Measurements from ENCODE around the gene B3GALT4.

The B3GALT4 gene

DNA sequence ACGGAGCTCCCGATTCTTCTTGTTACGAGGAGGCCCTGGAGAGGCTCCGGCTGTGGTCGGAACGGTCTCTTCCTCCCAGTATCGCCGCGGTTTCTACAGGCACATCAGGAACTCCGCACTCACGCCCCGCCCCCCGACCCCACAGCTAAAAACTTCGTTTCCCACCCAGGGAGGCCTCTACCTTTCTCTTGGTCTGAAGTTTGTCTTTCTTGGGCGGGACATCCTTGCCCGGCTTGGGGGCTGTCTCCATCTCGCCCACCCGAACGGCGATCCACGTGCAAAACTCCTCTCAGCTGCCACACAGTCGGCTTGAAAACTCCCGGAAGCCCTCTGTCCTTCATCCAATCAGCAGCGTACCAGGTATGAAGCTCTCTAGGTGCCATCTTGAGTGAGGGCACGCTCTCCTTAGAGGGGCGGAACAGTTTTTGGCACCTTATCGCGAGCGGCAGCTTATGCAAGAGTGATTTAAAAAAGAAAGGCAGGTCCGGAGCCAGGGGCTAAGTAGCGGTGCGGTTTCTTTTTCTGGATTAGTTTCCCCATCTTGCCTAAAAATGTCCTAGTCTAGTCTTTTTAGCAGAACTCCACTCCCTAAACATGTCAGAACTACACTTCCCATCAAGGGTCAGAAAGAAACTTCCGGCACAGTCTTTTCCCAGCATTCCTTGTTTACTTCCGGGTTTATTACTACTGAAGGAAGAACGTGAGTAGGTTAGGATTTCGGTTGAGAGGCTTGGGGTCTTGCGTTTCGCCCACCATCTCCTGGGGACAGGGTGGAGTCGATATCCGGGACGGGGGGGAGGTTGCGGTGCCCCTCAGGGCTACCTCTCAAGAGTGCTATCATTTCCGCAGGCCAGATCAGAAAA is 12.2 kb downstream of the B3GALT4 start, which contains the start of the genes PFDN6 and WDR46:
Gene PFDN6 (plus strand): TSS at position 681 of the 863 bp plus-strand sequence. CDS start 256 bp downstream, outside the sequence.
Gene WDR46 (minus strand): TSS at position 319 of the 863 bp plus-strand sequence. CDS start 69 bp downstream, at position 250.
- H3K27me3 ChIP-seq (ENCODE audit: control insufficient read depth, insufficient read depth, low read length): no peaks in the 10 kb centered on the region
- H3K36me3 ChIP-seq (ENCODE audit: control insufficient read depth, insufficient read depth, low read length): peaks cover 19% of the 10 kb centered on the region
- H3K27ac ChIP-seq (ENCODE audit: low read depth, low read length): peak within 1 kb of the TSS; percentile 65
- peaks cover 18% of the 10 kb centered on the region for H3K4me1 ChIP-seq (ENCODE audit: control insufficient read depth, insufficient read depth, low read length)
- peak within 1 kb of the TSS; percentile 40 for H3K9ac ChIP-seq (ENCODE audit: low read length)
- peak within 1 kb of the TSS; percentile 66 for H3K4me3 ChIP-seq (ENCODE audit: low read length)

DNA sequence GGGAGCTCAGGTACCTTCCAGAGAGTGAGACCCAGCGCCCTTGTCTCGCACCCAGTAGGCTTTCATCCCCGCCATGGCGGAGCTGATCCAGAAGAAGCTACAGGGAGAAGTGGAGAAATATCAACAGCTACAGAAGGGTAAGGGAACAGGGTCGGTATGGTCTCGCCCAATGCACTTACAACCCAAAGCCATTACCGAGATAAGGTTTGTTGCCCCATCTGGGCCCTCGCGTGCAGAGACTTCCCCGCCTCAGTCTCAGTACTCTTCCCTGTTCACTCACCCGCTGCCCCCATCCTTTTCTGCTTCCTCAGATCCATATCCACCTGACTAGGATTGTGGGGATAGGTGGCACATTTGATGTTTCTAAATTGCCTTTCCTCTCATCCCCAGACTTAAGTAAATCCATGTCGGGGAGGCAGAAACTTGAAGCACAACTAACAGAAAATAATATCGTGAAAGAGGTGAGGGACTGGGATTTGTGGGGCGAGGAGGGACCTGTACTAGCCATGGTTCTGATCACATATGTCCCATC is 12.9 kb downstream of the B3GALT4 start:
- peaks cover 20% of the 10 kb centered on the region for H3K36me3 ChIP-seq (ENCODE audit: control insufficient read depth, insufficient read depth, low read length)
- H3K27me3 ChIP-seq (ENCODE audit: control insufficient read depth, insufficient read depth, low read length): no peaks in the 10 kb centered on the region
- peak overlapping the region; percentile 66 for H3K4me3 ChIP-seq (ENCODE audit: low read length)
- peaks cover 18% of the 10 kb centered on the region for H3K4me1 ChIP-seq (ENCODE audit: control insufficient read depth, insufficient read depth, low read length)
- peak overlapping the region; percentile 65 for H3K27ac ChIP-seq (ENCODE audit: low read depth, low read length)
- H3K9ac ChIP-seq (ENCODE audit: low read length): peak overlapping the region; percentile 36

DNA sequence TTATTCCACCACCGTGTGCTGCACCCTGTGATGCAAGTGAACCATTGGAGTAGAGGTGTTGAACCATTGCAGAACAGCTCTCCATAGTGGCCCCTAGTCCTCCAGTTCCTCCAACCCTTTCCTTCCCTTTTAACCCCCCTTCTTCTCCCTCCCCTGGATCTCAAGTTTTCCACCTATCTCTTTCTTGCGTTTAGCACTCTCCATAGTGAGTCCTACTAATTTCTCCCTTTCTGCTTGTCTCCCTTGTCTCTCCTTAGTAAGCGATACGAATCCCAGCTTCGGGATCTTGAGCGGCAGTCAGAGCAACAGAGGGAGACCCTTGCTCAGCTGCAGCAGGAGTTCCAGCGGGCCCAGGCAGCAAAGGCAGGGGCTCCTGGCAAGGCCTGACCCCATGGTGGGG is 13.5 kb downstream of the B3GALT4 start:
- H3K27ac ChIP-seq (ENCODE audit: low read depth, low read length): no peak overlapping the region
- H3K4me3 ChIP-seq (ENCODE audit: low read length): peak overlapping the region; percentile 66
- H3K36me3 ChIP-seq (ENCODE audit: control insufficient read depth, insufficient read depth, low read length): peaks cover 20% of the 10 kb centered on the region
- H3K9ac ChIP-seq (ENCODE audit: low read length): no peak overlapping the region
- no peaks in the 10 kb centered on the region for H3K27me3 ChIP-seq (ENCODE audit: control insufficient read depth, insufficient read depth, low read length)
- peaks cover 18% of the 10 kb centered on the region for H3K4me1 ChIP-seq (ENCODE audit: control insufficient read depth, insufficient read depth, low read length)

DNA sequence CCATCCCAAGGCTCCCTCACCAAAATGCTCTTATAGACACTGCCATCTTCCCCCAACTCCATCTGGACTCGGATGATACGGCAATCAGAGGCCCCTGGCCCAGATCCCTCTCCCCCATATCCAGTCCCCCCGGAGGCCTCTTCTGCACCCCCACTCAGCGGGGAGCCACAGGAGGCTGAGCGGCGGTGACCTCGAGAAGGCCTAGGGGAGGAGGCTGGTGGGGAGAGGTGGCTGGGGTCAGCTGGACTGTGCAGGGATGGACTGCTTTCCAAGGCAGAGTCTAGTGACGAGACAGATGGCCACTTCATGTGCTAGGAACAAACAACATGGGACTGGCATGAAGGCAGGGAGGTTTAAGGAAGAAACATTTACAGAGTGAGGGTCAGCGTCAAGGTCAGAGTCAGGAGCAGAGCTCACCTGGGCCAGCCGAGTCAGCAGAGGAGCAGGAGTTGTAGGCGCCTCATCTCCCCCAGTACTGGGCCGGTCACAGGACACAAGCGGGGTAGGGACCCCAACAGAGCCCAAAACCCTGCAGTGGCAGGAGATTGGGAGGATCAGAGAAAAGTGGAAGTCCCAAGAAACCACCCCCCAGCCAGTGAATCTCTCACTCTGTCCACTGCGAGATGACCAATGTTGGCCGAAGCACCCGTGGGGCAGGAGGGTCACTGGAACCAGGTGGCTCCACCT is 16.2 kb downstream of the B3GALT4 start:
- Histone ChIP-seq H3K36me3 (ENCODE audit: control insufficient read depth, insufficient read depth, low read length) (peaks cover 18% of the 10 kb centered on the region), H3K4me1 (ENCODE audit: control insufficient read depth, insufficient read depth, low read length) (peaks cover 19% of the 10 kb centered on the region), H3K27ac (ENCODE audit: low read depth, low read length) (no peak overlapping the region), H3K9ac (ENCODE audit: low read length) (no peak overlapping the region), H3K27me3 (ENCODE audit: control insufficient read depth, insufficient read depth, low read length) (no peaks in the 10 kb centered on the region), H3K4me3 (ENCODE audit: low read length) (no peak overlapping the region)

DNA sequence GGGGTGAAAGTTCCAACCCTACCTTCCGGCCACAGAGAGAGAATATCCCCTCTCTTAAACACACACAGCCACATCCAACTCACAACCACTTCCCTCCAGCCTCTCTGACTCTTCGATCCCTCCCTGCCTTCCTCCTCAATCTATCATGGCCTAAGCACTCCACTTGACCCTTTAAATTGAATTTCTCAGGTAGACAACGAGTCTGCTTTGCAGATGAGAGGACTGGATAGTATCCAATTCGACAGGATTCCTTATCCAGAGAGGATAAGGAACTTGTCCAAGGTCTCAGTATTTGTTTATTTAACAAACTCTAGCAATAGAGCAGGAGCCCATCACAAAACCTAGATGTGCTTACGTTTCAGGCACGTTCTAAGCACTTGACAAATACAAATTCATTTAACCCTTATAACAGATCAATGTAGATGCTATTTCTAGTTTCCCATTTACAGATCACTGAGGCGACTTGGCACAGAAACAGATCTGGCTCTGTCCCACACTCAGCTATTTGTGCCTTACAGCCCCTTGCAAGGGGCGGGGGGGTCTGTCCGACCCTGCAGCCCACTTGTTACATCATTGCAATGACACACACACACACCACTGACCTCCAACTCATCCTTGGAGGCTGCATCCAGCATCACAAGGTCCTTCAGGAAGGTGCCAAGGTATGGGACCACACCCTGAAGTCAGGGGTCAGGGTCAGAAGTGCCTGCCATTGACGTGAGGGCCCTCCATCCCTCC is 17.3 kb downstream of the B3GALT4 start:
- no peaks in the 10 kb centered on the region for H3K27me3 ChIP-seq (ENCODE audit: control insufficient read depth, insufficient read depth, low read length)
- H3K4me3 ChIP-seq (ENCODE audit: low read length): no peak overlapping the region
- H3K4me1 ChIP-seq (ENCODE audit: control insufficient read depth, insufficient read depth, low read length): peaks cover 13% of the 10 kb centered on the region
- no peak overlapping the region for H3K9ac ChIP-seq (ENCODE audit: low read length)
- no peak overlapping the region for H3K27ac ChIP-seq (ENCODE audit: low read depth, low read length)
- H3K36me3 ChIP-seq (ENCODE audit: control insufficient read depth, insufficient read depth, low read length): peaks cover 18% of the 10 kb centered on the region

DNA sequence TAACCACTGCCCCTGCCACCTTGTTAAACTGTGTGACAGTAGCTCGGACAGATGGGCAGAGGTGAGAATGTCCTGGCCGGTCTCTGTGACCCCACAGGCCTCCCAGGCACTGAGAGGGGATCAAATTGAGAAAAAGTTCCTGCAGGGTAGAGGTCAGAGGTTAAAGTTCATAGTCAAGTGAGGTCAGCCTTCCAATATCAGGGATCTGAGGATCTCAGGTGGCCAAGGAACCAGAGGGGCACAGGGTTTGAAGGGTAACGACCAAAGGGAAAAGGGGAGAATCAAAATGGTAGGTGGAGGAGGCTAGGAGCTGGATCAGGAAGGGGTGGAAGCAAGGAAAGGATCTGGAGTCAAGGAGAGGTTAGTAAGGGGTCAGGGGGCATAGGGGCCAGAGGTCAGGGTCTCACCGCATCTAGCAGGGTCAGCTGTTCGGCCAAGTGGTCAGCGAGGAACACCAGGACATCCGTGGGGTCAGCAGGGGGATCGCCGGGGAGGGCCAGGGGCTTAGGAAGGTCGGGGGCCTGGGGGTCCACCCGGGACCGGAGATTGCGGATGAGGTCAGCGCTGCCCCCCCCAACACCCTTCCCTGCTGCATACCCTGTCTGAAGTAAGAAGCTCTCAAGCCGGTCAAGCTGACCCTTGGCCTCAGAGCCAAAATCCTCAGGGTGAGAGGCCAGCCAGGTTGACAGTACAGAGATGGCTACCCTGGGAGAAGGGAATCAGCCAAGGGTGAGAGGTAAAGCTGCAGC is 18.9 kb downstream of the B3GALT4 start:
- no peak overlapping the region for H3K4me3 ChIP-seq (ENCODE audit: low read length)
- H3K36me3 ChIP-seq (ENCODE audit: control insufficient read depth, insufficient read depth, low read length): peaks cover 18% of the 10 kb centered on the region
- H3K27ac ChIP-seq (ENCODE audit: low read depth, low read length): no peak overlapping the region
- H3K27me3 ChIP-seq (ENCODE audit: control insufficient read depth, insufficient read depth, low read length): no peaks in the 10 kb centered on the region
- H3K9ac ChIP-seq (ENCODE audit: low read length): no peak overlapping the region
- peaks cover 5% of the 10 kb centered on the region for H3K4me1 ChIP-seq (ENCODE audit: control insufficient read depth, insufficient read depth, low read length)

DNA sequence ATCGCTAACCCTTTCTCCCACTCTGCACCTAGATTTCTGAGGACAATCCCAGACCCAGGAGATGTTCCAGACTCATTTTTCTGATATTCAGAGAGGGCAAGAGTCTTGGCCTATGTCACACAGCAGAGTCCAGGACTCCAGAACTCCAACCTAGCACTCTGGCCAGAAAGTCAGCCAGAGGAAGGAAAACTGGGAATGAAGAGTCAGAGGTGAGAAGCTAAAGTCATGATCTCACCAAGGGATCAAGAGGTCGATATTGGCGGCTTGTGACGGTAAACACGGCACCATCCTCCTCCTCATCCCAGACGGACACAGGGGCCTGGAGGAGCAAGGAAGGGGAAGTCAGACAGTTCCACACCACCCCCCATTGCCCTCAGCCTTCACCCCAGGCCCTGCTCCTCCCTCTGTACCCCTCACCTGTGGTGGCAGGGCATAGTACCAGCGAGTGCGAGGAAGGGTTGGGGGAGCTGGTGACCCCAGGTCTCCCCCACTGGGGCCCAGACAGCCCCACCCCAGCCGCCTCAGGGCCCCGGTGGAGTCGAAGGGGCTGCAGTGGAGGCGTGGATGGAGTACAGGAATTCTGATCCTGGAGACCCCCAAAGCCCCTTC is 20.0 kb downstream of the B3GALT4 start:
- peaks cover 5% of the 10 kb centered on the region for H3K4me1 ChIP-seq (ENCODE audit: control insufficient read depth, insufficient read depth, low read length)
- H3K4me3 ChIP-seq (ENCODE audit: low read length): peak overlapping the region; percentile 56
- H3K9ac ChIP-seq (ENCODE audit: low read length): no peak overlapping the region
- H3K36me3 ChIP-seq (ENCODE audit: control insufficient read depth, insufficient read depth, low read length): peaks cover 18% of the 10 kb centered on the region
- H3K27me3 ChIP-seq (ENCODE audit: control insufficient read depth, insufficient read depth, low read length): no peaks in the 10 kb centered on the region
- no peak overlapping the region for H3K27ac ChIP-seq (ENCODE audit: low read depth, low read length)

DNA sequence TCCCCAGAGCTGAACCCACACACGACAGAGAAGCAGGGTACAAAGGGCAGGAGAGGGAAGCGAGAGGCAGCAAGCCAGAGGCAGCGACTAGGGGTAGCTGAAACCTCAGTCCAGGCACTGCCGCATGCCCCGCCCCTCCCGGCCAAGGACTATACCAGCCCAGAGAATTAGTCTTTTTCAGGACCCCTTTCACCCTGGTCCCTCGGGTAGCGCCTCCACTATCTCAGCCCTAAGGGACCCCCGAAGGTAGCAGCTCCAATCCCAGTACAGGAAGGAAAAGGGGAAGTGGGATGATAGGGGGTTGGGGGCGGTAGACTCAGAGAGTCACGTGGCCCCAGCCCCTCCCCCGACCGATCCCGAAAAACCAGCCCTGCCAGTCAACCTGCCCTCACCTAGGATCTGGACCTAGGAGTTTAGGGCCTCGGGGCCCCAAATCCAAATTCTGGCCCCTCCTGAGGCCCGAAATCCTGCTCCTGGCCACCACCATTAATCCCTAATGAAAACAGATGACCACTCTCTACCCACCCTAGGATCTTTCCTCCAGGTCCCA is 20.6 kb downstream of the B3GALT4 start:
- Histone ChIP-seq H3K4me1 (ENCODE audit: control insufficient read depth, insufficient read depth, low read length) (peaks cover 5% of the 10 kb centered on the region), H3K27me3 (ENCODE audit: control insufficient read depth, insufficient read depth, low read length) (no peaks in the 10 kb centered on the region), H3K9ac (ENCODE audit: low read length) (no peak overlapping the region), H3K27ac (ENCODE audit: low read depth, low read length) (peak overlapping the region; percentile 74), H3K4me3 (ENCODE audit: low read length) (peak overlapping the region; percentile 56), H3K36me3 (ENCODE audit: control insufficient read depth, insufficient read depth, low read length) (peaks cover 15% of the 10 kb centered on the region)

DNA sequence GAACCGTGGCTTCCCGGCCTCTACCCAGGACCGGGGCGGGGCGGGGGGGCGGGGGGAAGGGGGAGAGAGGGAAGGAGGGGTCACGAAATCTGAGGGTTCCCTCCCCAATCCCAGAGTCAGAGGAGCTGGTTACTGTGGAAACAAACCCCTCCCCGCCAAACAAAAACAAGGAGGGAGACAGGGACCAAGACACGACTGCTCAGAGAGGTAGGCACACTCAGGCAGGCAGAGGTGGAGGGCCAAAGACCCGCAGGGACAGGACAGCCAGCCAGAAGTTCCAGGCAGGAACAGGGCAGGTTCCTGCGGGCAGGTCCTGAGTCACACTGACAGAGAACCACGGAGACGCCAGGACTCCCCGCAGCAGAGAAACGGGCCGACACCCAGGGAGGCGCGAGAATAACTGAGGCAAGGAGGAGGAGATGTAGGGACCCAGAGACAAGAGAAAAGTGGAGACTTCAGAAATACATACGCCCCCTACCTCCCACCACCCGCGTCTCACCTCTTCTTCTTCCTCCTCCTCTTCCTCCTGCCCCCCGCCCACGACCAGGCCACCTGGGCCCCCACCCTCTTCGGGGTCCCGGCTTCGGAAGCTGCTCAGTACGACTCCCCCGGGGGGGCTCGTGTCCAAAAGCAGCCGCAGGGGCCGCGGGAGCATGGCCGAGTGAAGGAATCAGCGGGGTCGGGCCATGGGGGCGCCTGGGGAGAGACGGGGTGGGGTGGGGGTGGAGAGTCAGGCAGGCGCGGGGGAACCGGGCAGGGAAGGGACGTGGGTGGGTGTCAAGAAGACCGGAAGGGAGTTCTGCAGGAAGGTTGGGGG is 21.2 kb downstream of the B3GALT4 start:
- H3K27me3 ChIP-seq (ENCODE audit: control insufficient read depth, insufficient read depth, low read length): no peaks in the 10 kb centered on the region
- peak overlapping the region; percentile 82 for H3K4me3 ChIP-seq (ENCODE audit: low read length)
- H3K9ac ChIP-seq (ENCODE audit: low read length): peak overlapping the region; percentile 51
- peaks cover 15% of the 10 kb centered on the region for H3K36me3 ChIP-seq (ENCODE audit: control insufficient read depth, insufficient read depth, low read length)
- H3K4me1 ChIP-seq (ENCODE audit: control insufficient read depth, insufficient read depth, low read length): peaks cover 5% of the 10 kb centered on the region
- H3K27ac ChIP-seq (ENCODE audit: low read depth, low read length): peak overlapping the region; percentile 90

DNA sequence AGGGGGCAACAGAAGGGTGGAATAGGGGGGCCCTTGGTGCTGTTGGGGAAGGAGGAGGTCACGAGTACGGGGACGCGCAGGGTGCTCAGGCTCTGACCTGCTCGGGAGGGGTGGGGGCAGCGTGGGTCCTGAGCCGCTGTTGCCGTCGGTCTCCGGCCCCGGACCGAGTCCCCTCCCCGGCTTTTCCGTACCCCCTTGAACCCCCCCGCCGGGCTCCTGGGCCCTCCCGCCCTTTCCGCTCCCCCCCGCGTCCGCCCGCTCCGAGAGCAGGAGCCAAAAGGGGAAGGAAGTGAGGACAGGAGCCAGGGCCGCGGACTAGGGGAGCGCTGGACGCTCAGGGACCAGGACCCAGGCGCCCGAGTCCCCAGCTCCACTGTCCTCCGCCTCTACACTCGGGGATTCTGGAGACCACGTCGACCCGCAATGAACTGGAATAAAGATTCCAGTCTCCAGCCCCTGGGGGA is 21.9 kb downstream of the B3GALT4 start, which contains the start of gene RGL2:
Gene RGL2 (minus strand): TSS at position 170 of the 464 bp plus-strand sequence. CDS start 332 bp downstream, outside the sequence.
- Histone ChIP-seq H3K4me3 (ENCODE audit: low read length) (peak within 1 kb of the TSS; percentile 82), H3K4me1 (ENCODE audit: control insufficient read depth, insufficient read depth, low read length) (peaks cover 5% of the 10 kb centered on the region), H3K27me3 (ENCODE audit: control insufficient read depth, insufficient read depth, low read length) (no peaks in the 10 kb centered on the region), H3K9ac (ENCODE audit: low read length) (peak within 1 kb of the TSS; percentile 92), H3K36me3 (ENCODE audit: control insufficient read depth, insufficient read depth, low read length) (peaks cover 11% of the 10 kb centered on the region), H3K27ac (ENCODE audit: low read depth, low read length) (peak within 1 kb of the TSS; percentile 90)

Measured in rectal smooth muscle tissue (tissue), 1 donor.